H1 (cell line): ENCODE measurements around the gene ADIPOR2.

Experiments
- CTCF ChIP-seq, 3 experiments: IDR thresholded peaks; 1 replicate in 2 of 3; 2 replicates in 1 of 3; pipeline versions ENCODE4 v1.5.1 to v1.6.1; 2011; ENCODE audit warnings: low read length in 3 of 3, mild to moderate bottlenecking in 3 of 3, inconsistent platforms in 2 of 3, low read depth in 1 of 3, moderate library complexity in 1 of 3; ENCODE audit not compliant: insufficient read depth in 1 of 3; ENCODE audit errors: control extremely low read depth in 1 of 3
- EZH2 ChIP-seq: fragments of 200-600 bp; sonication (generic); IDR thresholded peaks from 2 replicates; pipeline ENCODE4 v1.7.1; 2012; ENCODE audit warnings: low read depth, mild to moderate bottlenecking, moderate library complexity, low read length, inconsistent platforms; ENCODE audit not compliant: severe bottlenecking
- GABPA ChIP-seq: IDR thresholded peaks from 2 replicates; pipeline ENCODE4 v1.6.1; 2011; ENCODE audit warnings: mild to moderate bottlenecking, low read length, moderate library complexity, borderline replicate concordance; ENCODE audit not compliant: insufficient read depth
- PHF8 ChIP-seq: fragments of 200-600 bp; sonication (generic); conservative IDR thresholded peaks from 2 replicates; pipeline ENCODE4 v1.7.1; 2012; ENCODE audit warnings: low read depth, mild to moderate bottlenecking, inconsistent platforms, low read length, moderate library complexity
- POLR2A ChIP-seq, 2 experiments: IDR thresholded peaks; 1 replicate in 1 of 2; 2 replicates in 1 of 2; pipeline ENCODE4 v1.6.1; 2011; ENCODE audit warnings: low read depth in 2 of 2, low read length in 2 of 2, mild to moderate bottlenecking in 2 of 2; ENCODE audit errors: control extremely low read depth in 1 of 2
- SAP30 ChIP-seq: fragments of 300-600 bp; sonication (generic); IDR thresholded peaks from 2 replicates; pipeline ENCODE4 v1.7.1; 2012; ENCODE audit warnings: low read length, moderate library complexity, mild to moderate bottlenecking, inconsistent platforms; ENCODE audit not compliant: insufficient read depth, insufficient replicate concordance
- SP1 ChIP-seq: IDR thresholded peaks from 2 replicates; pipeline ENCODE4 v1.6.1; 2011; ENCODE audit warnings: low read depth, low read length
- SP4 ChIP-seq: IDR thresholded peaks from 2 replicates; pipeline ENCODE4 v1.6.1; 2012; ENCODE audit warnings: low read length, inconsistent platforms
- TBP ChIP-seq: IDR thresholded peaks from 2 replicates; pipeline ENCODE4 v1.6.1; 2011; ENCODE audit warnings: low read depth, low read length, improper control_type of control experiment
- ZNF274 ChIP-seq: IDR thresholded peaks from 2 replicates; pipeline ENCODE4 v1.7.0; 2012; ENCODE audit warnings: low read length, borderline replicate concordance; ENCODE audit errors: extremely low read depth
- TF ChIP-seq, protein P1 (sequence below): IDR thresholded peaks from 2 replicates; pipeline ENCODE4 v1.6.1; 2012; ENCODE audit warnings: inconsistent platforms
- TF ChIP-seq, protein P2 (sequence below): IDR thresholded peaks from 2 replicates; pipeline ENCODE4 v1.6.1; 2011; ENCODE audit warnings: low read depth, mild to moderate bottlenecking, low read length; ENCODE audit not compliant: insufficient read depth

DNA sequence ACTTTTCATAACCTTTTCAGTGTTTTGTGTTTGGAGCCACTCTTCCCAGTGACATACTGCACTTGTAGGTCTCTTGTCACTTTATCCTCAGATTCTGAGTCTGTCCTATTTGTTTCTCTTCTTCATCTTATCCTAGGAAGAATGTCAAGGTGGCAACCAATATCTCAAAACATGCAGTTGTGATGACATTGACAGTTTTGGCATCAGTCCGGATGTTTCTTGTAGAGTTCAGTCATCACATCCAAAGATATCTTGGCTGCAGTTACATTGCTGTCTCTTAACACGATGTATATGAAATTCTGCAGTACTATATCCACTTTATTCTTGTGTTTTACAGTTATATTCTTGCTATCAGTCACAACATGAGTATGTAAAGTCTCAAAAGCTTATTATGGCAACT, 6.4 kb downstream of the ADIPOR2 start:
- TF ChIP-seq SP4, result no peak
- no peak for TF ChIP-seq POLR2A (IDR thresholded peaks at IDR 0.05; ENCODE audit: control extremely low read depth in 1 of 2, low read depth in 2 of 2, low read length in 2 of 2)
- no peak for TF ChIP-seq CTCF (IDR thresholded peaks at IDR 0.05; ENCODE audit: control extremely low read depth in 1 of 3, insufficient read depth in 1 of 3, low read depth in 1 of 3, low read length in 3 of 3)
- no peak for TF ChIP-seq EZH2
- TF ChIP-seq TBP, result no peak
- TF ChIP-seq, protein P1, sequence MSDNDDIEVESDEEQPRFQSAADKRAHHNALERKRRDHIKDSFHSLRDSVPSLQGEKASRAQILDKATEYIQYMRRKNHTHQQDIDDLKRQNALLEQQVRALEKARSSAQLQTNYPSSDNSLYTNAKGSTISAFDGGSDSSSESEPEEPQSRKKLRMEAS, result no peak
- TF ChIP-seq, protein P2, sequence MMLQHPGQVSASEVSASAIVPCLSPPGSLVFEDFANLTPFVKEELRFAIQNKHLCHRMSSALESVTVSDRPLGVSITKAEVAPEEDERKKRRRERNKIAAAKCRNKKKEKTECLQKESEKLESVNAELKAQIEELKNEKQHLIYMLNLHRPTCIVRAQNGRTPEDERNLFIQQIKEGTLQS, result no peak
- TF ChIP-seq ZNF274, result no peak
- TF ChIP-seq SP1, result no peak
- TF ChIP-seq PHF8, result no peak
- no peak for TF ChIP-seq GABPA
- TF ChIP-seq SAP30, result no peak
